DMS114 treated with DMSO at 0.1 percent for 48 hours (cell line): ENCODE data around the gene SPARC.

Experiments used
- DNase-seq: peaks from one replicate; lab custom pipeline; 2025; ENCODE audit not compliant: unreplicated experiment; lab: John Stamatoyannopoulos, UW

SPARC gene

DNA sequence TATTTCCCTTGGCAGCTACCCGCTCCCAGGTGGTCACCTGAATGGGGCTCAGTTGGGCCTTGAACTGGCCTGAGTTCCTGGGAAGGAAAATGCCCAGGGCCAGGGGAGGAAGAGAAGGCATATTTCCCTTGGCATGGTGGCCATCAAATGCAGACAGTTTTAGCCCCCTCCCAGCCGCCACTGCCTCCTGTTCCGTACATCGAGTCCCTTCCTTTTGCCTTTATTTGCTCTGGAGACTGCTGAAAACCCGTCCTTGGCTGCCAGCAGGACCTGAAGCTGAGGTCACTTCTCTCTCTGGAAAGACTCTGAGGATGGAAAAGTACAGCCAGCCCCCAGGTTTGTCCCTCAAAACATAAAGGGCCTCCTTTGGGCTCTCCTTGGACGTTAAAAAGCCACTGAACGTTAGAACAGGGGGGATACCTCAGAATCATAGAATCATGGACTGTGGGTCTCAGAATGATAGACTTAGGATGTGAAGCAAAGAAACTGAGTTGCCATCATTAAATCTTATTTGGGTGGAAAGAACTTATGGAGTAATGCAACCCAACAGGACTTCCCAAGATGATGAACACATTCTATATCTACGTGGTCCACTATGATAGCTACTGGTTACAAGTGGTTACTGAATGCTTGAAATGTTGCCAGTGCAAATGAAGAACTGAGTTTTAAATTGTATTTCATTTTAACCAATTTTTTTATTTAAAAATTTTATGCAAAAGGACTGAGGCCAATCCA is 7.1 kb downstream of the SPARC start:
- no peak for DNase-seq

GRCh38 chr5:151678713-151679112 is 8.0 kb downstream of the SPARC start:
- no peak for DNase-seq

GRCh38 chr5:151677776-151678545 is 8.8 kb downstream of the SPARC start:
- no peak for DNase-seq

DNA sequence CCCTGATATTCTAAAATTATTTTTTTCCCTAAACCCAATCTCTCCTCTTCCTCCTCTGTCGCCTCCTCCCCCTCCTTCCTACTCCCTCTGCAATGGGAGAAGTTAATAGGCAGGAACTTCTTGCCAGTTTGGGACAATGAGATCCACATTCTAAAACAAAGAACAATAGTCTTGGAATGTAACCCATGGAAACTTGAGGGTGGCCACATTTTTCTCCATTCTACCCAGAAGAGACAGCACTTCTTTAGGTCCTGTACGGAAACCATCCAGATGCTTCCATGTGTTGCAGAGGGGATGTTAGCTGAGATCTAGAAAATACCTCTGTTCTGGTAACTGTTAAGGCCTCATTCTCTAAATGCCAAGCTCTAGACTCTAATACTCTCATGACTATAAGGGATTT is 10.0 kb downstream of the SPARC start:
- DNase-seq = no peak

- no peak for DNase-seq
Measured at GRCh38 chr5:151676314-151676712, 10.4 kb downstream of the SPARC start.

GRCh38 chr5:151675611-151676313 is 11.0 kb downstream of the SPARC start:
- DNase-seq = no peak

DNA sequence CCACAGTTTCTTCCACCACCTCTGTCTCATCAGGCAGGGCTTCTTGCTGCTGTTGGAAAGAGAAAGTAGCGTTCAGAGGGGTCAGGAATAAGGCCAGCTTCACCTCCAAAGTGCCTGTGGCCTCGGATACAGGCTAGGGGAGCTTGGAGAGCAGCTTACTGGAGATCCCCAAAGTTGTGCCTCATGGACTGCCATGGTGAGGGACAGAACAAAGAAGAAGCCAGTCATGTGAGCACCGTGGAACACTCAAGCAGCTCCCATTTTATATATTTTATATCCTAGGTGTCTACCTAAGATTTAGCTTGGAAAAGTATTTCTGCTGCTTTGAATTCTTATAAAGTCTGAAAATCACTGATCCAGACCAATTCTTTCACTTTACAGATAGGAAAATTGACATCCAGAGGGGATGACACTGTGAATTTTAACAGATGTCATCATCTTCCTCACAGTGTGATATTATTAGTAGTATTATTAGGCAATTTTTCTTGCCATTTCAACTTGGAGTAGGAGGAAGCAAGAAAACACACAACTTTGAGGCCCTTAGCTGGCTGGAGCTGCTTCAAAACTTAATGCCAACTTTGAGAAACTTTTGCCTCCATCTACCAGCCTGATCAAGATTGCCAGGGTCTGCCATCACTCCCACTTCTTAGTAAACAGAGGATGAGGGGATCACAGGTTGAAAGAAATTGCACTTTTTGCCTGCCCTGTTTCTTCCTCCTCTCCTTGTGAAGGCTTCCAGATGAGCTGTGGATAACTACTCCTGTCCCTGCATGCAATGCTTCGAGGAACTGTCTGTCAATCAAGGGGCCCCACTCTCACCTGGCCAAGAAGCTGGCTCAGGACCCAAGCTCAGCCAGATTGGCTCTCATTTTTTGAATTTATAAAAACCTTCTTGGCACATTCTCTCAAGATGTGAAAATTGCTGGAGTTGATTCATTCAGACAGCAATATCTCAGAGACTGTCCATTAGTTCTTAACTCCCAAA is 11.8 kb downstream of the SPARC start:
- no peak for DNase-seq

DNA sequence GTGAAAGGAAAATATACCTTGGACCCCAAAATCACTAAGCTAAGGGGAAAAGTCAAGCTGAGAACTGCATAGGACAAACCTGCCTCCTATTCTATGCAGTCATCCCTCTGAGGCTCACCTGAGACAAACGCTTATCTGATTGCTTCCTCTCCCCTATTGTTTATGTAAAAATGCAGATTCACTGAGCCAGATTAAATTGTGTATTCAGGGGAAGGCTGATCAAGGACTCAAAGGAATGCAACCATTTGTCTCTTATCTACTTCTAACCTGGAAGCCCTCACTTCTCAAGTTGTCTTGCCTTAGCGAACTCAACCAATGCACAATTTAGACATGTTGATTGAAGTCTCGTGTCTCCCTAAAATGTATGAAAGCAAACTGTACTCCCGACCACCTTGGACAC is 13.3 kb downstream of the SPARC start:
- DNase-seq = no peak

DNA sequence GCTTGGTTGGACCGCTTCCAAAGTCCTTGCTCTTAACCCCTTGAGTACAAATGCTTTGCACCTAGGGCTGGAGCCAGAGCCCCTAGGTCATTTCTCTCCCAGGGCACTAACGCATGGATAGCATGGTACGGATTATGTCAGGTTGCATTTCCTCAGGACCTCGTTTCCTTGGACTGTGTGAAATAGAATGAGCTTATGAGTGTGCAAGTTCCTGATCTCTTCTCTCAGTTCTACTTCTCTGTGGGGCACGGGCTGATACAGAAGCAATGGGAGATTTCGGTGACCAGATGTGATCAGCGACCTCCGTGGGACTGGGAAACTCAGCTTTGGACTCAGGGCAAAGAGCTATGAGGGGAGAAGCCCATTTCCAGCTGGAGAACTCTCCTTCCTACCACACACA is 14.2 kb downstream of the SPARC start:
- no peak for DNase-seq

- DNase-seq = no peak
Measured at GRCh38 chr5:151671950-151672349, 14.8 kb downstream of the SPARC start.

DNA sequence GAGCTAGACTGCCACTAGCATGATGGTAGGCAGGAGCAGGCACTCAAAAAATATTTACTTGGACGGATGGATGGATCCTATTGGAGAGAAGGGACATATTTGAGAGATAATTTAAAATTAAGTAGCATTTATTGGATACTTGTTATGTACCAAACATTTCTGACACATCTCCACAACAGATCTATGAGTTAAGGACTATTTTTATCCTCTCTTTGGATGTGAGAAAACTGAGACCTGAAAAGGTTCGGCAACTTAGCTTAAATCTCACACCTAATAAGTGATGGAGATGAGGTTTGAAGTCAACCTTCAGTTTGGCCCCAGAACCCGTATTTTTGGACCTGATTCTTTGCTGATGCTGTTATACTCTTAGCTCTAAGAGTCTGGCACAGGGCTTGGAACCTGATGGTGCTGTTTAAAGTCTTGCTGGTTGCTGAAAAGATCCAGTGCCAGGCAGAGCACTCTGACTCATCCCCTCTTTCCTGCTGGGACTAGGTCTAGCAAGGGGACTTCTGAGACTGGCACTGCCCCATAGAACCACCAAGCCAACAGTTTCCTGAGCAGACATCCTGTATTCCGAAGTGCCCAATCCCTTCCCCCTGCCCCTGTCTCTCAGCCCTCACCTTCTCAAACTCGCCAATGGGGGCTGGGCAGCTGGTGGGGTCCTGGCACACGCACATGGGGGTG is 15.6 kb downstream of the SPARC start:
- no peak for DNase-seq

DNA sequence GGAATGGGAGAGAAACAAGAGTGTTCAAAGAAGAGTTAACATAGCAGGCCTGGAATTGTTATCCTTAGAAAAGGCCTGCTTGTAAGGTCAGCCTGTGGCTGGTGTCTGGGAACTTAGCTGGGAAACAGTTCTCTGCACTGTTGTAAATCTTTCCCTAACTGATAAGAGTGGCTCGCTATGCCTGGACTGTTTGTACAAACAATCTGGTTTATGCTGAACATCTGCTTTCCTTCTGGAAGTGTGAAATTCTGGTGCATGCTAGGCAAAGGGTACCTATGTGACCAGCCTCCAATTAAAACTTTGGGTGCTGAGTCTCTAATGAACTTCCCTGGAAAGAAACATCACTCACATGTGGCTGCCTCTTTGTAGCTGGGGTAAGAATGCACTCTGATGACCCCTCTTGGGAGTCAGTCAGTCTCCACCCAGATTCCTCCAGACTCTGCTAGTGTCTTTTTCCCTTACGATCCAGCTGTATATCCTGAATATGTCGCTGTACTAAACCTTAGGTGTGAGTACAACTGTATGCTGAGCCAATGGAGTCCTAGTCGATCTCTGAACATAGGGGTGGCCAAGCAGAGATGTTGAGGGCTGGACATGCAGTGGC is 16.5 kb downstream of the SPARC start:
- no peak for DNase-seq

GRCh38 chr5:151667083-151667482 is 19.6 kb downstream of the SPARC start:
- no peak for DNase-seq

DNA sequence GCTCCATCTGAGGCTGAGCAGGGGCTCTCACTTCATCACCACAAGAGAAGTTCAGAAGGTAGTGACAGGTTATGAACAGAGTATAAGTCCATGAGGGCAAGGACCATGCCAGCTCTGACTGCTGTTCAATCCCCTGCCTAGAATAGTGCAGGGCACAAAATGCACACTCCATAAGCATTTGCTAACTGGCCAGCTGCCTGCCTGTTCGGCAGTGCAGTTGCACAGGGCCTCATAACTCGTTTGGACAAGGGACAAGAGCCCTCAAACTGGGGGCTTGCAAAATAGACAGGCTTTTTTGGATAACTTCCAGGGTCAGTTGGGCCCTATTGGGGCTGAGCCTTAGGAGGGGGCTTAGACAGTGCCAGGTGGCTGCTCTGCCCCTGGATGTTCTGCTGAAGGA is 21.1 kb downstream of the SPARC start:
- no peak for DNase-seq

DNA sequence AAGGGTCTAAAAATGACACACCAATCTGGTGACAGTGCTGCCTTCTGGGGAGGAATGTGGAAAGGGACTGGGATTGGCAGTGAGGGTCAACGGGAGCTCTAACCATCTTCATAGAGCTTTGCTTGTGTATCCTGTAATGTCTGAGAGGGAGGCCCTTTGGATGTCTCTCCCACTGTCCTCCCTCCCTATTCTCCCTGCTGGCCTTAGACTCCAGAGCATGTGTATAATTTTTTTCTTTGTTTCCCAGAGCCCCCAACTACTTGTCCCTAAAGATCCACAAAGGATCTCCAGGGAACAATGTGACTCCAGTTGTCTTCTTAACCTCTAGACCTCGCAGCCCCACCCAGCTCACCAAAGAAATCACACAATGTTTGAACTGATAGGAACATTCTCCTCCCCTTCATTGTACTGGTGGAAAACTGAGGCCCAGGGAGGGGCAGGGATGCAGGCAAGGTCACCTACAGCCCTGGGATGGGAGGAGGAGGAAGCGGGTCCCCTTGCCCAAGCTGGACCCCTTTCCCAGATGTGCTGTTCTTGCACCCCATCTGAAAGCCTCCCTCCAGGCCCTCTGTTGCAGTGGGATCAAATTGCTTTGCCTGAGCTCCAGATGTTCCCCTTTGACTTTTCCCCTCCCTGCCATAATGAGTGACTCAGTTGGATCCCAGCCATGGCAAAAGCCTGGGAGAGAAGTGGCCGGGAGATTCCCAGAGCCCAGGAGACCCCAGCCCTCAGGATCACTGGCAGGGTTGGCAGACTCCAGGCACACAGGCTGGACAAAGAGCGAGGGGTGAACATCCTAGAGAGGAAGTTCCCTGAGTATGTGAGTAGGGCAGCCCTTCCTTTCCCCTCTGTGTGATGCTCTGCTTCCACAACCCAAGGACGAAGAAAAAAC is 21.8 kb downstream of the SPARC start:
- no peak for DNase-seq

DNA sequence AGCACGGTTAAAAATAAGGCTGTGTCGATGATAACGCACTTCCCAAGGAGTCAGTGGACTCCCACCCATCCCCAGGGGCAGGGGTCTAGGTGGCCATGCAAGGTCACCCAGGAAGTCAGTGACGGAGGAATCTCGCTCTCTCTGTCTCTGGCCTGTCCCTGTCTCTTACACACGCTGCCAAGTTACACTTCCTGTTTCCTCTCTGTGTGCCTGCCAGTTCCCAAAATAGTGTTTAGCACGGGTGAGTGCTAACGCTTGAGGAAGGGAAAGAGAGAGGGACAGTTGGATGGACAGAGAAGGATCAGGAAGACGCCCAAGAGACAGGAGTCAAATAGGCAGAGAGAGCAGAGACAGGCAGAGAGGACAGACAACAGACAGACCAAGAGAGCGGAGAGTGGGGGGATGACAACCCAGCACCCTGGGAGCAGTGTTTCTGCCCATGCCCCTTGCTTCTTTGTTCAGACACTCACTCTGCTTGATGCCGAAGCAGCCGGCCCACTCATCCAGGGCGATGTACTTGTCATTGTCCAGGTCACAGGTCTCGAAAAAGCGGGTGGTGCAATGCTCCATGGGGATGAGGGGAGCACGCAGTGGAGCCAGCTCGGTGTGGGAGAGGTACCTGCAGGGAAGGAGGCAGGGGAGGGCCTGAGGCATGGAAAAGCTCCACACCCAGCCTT is 23.0 kb downstream of the SPARC start:
- no peak for DNase-seq

DNA sequence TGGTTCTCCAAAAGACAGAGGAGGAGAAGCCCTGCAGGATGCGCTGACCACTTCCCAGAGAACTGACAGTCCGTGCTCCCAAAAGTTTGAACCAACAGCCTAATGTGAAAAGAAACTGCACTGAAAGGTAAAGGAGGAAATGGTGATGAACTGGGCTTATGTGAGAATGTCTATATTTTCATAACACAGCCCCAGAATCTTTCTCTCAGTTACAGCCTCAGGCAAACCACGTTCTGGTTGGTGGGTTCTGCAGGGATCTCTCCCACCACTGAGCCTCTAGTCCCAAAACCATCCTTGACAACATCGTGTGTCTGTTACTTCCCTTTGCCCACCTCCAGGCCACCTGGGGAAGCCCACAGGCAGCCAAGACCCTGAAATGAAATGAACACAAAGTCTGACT is 23.9 kb downstream of the SPARC start:
- DNase-seq = no peak

GRCh38 chr5:151661968-151662732 is 24.6 kb downstream of the SPARC start:
- no peak for DNase-seq
